Panc1 (cell line): ENCODE results near the gene SOX8. TPM values are rescaled to one million over a fixed set of nuclear protein-coding genes. Genes with fewer than 3 reads are reported as not detected.

Source experiments
- ATAC-seq: fragments of 200-7000 bp; cut with Tn5 transposase; 2 replicates; pipeline ENCODE4 v1.9.1; 2020; ENCODE audit warnings: mild to moderate bottlenecking, moderate library complexity
- BruUV-seq: library from RNA; stranded (reverse); fragments of 400-500 nt; replicated peaks from 2 replicates; lab custom pipeline; 2021; lab: Mats Ljungman, UMichigan
- CTCF ChIA-PET: fragments of 300-600 bp; sonication (Branson Sonifier 250); formaldehyde crosslinking; loops from one replicate; lab custom pipeline; 2022; ENCODE audit warnings: antibody characterized with exemption; lab: Charles Lee
- POLR2A ChIA-PET: fragments of 300-600 bp; sonication (Branson Sonifier 250); formaldehyde crosslinking; loops from one replicate; lab custom pipeline; 2022; ENCODE audit warnings: antibody characterized with exemption; lab: Charles Lee
- DNase-seq: peaks from one replicate; pipeline ENCODE4 v3.0.0-alpha.2; 2010; ENCODE audit warnings: low read depth, low spot score
- H3K27ac ChIP-seq: 2 replicates; pipeline ENCODE4 v1.5.1; 2011; ENCODE audit warnings: mild to moderate bottlenecking, low read length, inconsistent platforms
- H3K27me3 ChIP-seq: fragments of 200-500 bp; sonication (Bioruptor generic); 2 replicates; pipeline ENCODE4 v1.6.0; 2014; ENCODE audit warnings: low read length, inconsistent platforms; ENCODE audit not compliant: control insufficient read depth, insufficient read depth
- H3K36me3 ChIP-seq: fragments of 200-500 bp; sonication (Bioruptor generic); 2 replicates; pipeline ENCODE4 v1.5.1; 2014; ENCODE audit warnings: inconsistent platforms, mild to moderate bottlenecking, low read length, moderate library complexity; ENCODE audit not compliant: control insufficient read depth, insufficient read depth
- H3K4me1 ChIP-seq: 2 replicates; pipeline ENCODE4 v1.5.1; 2011; ENCODE audit warnings: inconsistent platforms, mild to moderate bottlenecking, low read length, moderate library complexity; ENCODE audit not compliant: control insufficient read depth, insufficient read depth
- H3K4me3 ChIP-seq, 2 experiments: 2 replicates each; pipeline ENCODE4 v1.5.1; 2011 to 2012; ENCODE audit warnings: low read depth in 2 of 2, low read length in 2 of 2, mild to moderate bottlenecking in 2 of 2, inconsistent platforms in 1 of 2, moderate library complexity in 1 of 2
- H3K9me3 ChIP-seq: fragments of 200-500 bp; sonication (Bioruptor generic); 2 replicates; pipeline ENCODE4 v1.5.1; 2014; ENCODE audit warnings: low read depth, mild to moderate bottlenecking, inconsistent platforms, low read length, moderate library complexity; ENCODE audit not compliant: control insufficient read depth, insufficient read depth
- POLR2AphosphoS5 ChIP-seq: IDR thresholded peaks from 2 replicates; pipeline ENCODE4 v1.6.1; 2012; ENCODE audit warnings: mild to moderate bottlenecking, low read depth, low read length, moderate library complexity
- SIN3A ChIP-seq: IDR thresholded peaks from 2 replicates; pipeline ENCODE4 v1.6.1; 2012; ENCODE audit warnings: low read depth, mild to moderate bottlenecking, low read length, moderate library complexity, borderline replicate concordance; ENCODE audit not compliant: insufficient read depth
- TCF7L2 ChIP-seq: IDR thresholded peaks from 2 replicates; pipeline ENCODE4 v1.6.1; 2011; ENCODE audit warnings: mild to moderate bottlenecking, low read depth, low read length, inconsistent platforms
- in situ Hi-C: cut with HindIII; loops from 2 replicates; pipeline ENCODE4 v1.10.0; 2016; ENCODE audit warnings: low sequenced_read_pairs, low pct_unique_long_range_greater_than_20kb
- intact Hi-C: fragments of 100-400 bp; cut with micrococcal nuclease; formaldehyde crosslinking; loops from one replicate; pipeline ENCODE4 v1.10.0; 2022; ENCODE audit not compliant: unreplicated experiment
- total RNA-seq: library from RNA; stranded (reverse); gene quantifications from one replicate; pipeline ENCODE4 v1.2.1, GENCODE V29; 2021; ENCODE audit not compliant: unreplicated experiment
- TF ChIP-seq, protein P1 (sequence below): fragments of 450-650 bp; IDR thresholded peaks from 2 replicates; pipeline ENCODE4 v1.5.1; 2017; ENCODE audit warnings: mild to moderate bottlenecking
- TF ChIP-seq, protein P2 (sequence below), 2 experiments: IDR thresholded peaks; 2 replicates each; pipeline ENCODE4 v1.6.1; 2011 to 2012; ENCODE audit warnings: low read depth in 2 of 2, control low read depth in 1 of 2, low read length in 1 of 2, mild to moderate bottlenecking in 1 of 2, moderate library complexity in 1 of 2; ENCODE audit not compliant: insufficient read depth in 1 of 2

Gene SOX8
- total RNA-seq, 1 experiment from 2014 or later, result 1.8 TPM

DNA sequence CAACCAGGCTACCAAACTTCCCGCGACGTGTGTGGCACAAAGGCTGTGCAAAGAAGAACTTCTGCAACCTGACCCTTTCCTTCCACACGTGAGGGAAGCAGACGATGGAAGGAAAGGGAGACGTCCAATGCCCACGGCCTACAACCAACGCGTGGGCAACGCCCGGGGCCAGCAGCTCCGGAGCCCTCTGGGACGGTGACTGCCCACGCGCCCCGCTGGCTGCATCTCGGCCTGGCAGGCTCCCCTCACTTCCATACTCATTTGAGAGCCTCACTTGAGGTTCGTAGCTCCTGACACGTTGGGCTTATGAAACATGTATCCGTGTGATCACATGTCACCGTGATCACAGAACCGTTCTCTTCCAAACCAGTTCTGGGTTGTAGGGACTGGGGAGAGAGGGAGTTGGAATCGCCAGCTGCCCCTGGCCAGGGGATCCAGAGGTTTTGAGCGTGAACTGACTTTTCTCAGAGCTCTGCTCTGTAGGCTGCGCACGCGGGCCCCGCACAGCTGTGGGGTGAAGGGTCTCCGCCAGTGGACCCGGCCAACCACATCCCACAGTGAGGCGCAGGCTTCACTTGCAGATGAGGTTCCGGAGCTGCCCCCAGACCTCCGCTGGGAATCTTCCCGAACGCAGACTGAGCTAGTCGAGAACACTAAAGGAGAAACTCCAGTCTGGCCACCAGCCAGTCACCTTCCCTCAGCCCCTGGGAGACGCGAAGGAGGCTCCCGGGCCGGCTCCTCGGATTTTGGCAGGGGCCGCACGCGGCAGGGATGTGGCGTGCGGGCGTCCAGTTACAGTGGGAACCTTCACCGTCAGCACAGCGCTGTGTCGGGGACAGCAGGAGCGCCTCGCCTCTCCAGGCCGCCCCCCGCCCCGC lies 11.8 kb upstream of the SOX8 start:
- peak overlapping the region; percentile 67 to 77 for H3K4me3 ChIP-seq
- ChIA-PET POLR2A (no interaction called here), CTCF (no interaction called here)
- TF ChIP-seq, protein P1, sequence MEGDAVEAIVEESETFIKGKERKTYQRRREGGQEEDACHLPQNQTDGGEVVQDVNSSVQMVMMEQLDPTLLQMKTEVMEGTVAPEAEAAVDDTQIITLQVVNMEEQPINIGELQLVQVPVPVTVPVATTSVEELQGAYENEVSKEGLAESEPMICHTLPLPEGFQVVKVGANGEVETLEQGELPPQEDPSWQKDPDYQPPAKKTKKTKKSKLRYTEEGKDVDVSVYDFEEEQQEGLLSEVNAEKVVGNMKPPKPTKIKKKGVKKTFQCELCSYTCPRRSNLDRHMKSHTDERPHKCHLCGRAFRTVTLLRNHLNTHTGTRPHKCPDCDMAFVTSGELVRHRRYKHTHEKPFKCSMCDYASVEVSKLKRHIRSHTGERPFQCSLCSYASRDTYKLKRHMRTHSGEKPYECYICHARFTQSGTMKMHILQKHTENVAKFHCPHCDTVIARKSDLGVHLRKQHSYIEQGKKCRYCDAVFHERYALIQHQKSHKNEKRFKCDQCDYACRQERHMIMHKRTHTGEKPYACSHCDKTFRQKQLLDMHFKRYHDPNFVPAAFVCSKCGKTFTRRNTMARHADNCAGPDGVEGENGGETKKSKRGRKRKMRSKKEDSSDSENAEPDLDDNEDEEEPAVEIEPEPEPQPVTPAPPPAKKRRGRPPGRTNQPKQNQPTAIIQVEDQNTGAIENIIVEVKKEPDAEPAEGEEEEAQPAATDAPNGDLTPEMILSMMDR, result no peak
- no peak for TF ChIP-seq SIN3A
- no peak for TF ChIP-seq POLR2AphosphoS5
- TF ChIP-seq, protein P2, sequence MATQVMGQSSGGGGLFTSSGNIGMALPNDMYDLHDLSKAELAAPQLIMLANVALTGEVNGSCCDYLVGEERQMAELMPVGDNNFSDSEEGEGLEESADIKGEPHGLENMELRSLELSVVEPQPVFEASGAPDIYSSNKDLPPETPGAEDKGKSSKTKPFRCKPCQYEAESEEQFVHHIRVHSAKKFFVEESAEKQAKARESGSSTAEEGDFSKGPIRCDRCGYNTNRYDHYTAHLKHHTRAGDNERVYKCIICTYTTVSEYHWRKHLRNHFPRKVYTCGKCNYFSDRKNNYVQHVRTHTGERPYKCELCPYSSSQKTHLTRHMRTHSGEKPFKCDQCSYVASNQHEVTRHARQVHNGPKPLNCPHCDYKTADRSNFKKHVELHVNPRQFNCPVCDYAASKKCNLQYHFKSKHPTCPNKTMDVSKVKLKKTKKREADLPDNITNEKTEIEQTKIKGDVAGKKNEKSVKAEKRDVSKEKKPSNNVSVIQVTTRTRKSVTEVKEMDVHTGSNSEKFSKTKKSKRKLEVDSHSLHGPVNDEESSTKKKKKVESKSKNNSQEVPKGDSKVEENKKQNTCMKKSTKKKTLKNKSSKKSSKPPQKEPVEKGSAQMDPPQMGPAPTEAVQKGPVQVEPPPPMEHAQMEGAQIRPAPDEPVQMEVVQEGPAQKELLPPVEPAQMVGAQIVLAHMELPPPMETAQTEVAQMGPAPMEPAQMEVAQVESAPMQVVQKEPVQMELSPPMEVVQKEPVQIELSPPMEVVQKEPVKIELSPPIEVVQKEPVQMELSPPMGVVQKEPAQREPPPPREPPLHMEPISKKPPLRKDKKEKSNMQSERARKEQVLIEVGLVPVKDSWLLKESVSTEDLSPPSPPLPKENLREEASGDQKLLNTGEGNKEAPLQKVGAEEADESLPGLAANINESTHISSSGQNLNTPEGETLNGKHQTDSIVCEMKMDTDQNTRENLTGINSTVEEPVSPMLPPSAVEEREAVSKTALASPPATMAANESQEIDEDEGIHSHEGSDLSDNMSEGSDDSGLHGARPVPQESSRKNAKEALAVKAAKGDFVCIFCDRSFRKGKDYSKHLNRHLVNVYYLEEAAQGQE (IDR thresholded peaks at IDR 0.05; ENCODE audit: insufficient read depth in 1 of 2, low read depth in 2 of 2, low read length in 1 of 2), result no peak
- TF ChIP-seq TCF7L2, result no peak
- H3K27me3 ChIP-seq, result no peaks in the 10 kb centered on the region
- H3K36me3 ChIP-seq, result no peaks in the 10 kb centered on the region
- BruUV-seq, result no TSS peak
- peaks cover 26% of the 10 kb centered on the region for H3K4me1 ChIP-seq
- no peak for DNase-seq
- intact Hi-C loops, result no loop called here
- peak overlapping the region; percentile 79 for H3K27ac ChIP-seq
- H3K9me3 ChIP-seq, result peaks cover 3% of the 10 kb centered on the region; the same call in 1 of the 2 replicates
- in situ Hi-C loops, result no loop called here
- peak; percentile 25 for ATAC-seq

DNA sequence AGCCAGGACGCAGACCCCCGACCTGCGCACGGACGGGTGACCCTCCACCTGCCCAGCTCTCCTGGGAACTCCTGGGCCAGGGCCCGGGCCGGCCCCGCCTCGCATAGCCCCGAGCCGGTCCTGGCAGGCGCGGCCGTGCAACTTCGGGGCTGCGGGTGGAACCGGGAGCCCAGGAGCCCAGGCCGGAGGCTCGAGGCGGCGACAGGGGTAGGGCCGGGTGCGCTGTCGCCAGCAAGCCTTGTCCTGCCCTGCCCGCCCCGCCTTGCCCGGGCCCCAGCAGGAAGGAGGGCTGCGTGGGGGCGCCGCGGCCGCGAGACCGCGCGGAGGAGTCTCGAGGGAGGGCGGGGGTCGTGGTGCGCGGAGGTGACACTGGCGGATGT lies 11.2 kb upstream of the SOX8 start:
- ChIA-PET CTCF (no interaction called here), POLR2A (no interaction called here)
- Histone ChIP-seq H3K9me3 (peaks cover 2% of the 10 kb centered on the region; the same call in 1 of the 2 replicates), H3K36me3 (no peaks in the 10 kb centered on the region), H3K27me3 (no peaks in the 10 kb centered on the region), H3K27ac (peak overlapping the region; percentile 79), H3K4me3 (peak overlapping the region; percentile 67 to 77), H3K4me1 (peaks cover 22% of the 10 kb centered on the region)
- BruUV-seq, result no TSS peak
- peak; percentile 63 for ATAC-seq
- intact Hi-C loops, result no loop called here
- in situ Hi-C loops, result no loop called here
- TF ChIP-seq, protein P1, result no peak
- TF ChIP-seq, protein P2 (IDR thresholded peaks at IDR 0.05; ENCODE audit: insufficient read depth in 1 of 2, low read depth in 2 of 2, low read length in 1 of 2), result 0 out of 4 replicates have a peak, but pooled peaks of 1 of the 2 experiments have one; percentile 23
- no peak; the same call in 1 of the 2 replicates for TF ChIP-seq POLR2AphosphoS5
- no peak for TF ChIP-seq SIN3A
- DNase-seq, result no peak
